Heart left ventricle (tissue), 16 donors: ENCODE results near the gene ELFN1. TPM values are rescaled to one million over a fixed set of nuclear protein-coding genes. Genes with fewer than 3 reads are reported as not detected.

ENCODE experiments used
- ATAC-seq, 4 donors: fragments of 200-7000 bp; cut with Tn5 transposase; one replicate each; pipeline ENCODE4 v1.9.1; 2020 to 2022; ENCODE audit warnings: moderate library complexity in 4 of 4, mild to moderate bottlenecking in 3 of 4, moderate number of reproducible peaks in 1 of 4
- DNase-seq, 5 donors: peaks; one replicate each; pipeline ENCODE4 v3.0.0-alpha.2; 2020
- H3K27ac ChIP-seq, 12 donors: fragments of 200-600 bp; sonication (generic) in 4 of 12; one replicate each; pipeline versions ENCODE4 v1.5.0 to v1.8.0; 2016 to 2022; ENCODE audit warnings: mild to moderate bottlenecking in 2 of 12
- H3K27me3 ChIP-seq, 9 donors: fragments of 200-600 bp; sonication (generic) in 2 of 9; one replicate each; pipeline versions ENCODE4 v1.5.1 to v1.8.0; 2016 to 2022; ENCODE audit warnings: mild to moderate bottlenecking in 3 of 9
- H3K36me3 ChIP-seq, 9 donors: fragments of 200-600 bp; sonication (generic) in 2 of 9; one replicate each; pipeline versions ENCODE4 v1.5.0 to v1.8.0; 2018 to 2022; ENCODE audit warnings: mild to moderate bottlenecking in 2 of 9
- H3K4me1 ChIP-seq, 12 donors: fragments of 200-600 bp; sonication (generic) in 4 of 12; one replicate each; pipeline versions ENCODE4 v1.5.0 to v1.8.0; 2016 to 2022; ENCODE audit warnings: mild to moderate bottlenecking in 3 of 12
- H3K4me3 ChIP-seq, 12 donors: fragments of 200-600 bp; sonication (generic) in 4 of 12; one replicate each; pipeline versions ENCODE4 v1.5.0 to v1.8.0; 2017 to 2022; ENCODE audit warnings: mild to moderate bottlenecking in 9 of 12, moderate library complexity in 4 of 12
- H3K9me3 ChIP-seq, 12 donors: fragments of 200-600 bp; sonication (generic) in 4 of 12; one replicate each; pipeline versions ENCODE4 v1.5.0 to v1.8.0; 2016 to 2022; ENCODE audit warnings: mild to moderate bottlenecking in 1 of 12
- POLR2A ChIP-seq, 2 donors: fragments of 450-650 bp; IDR thresholded peaks; one replicate each; pipeline ENCODE4 v1.6.1; 2017; ENCODE audit warnings: antibody characterized with exemption in 2 of 2, mild to moderate bottlenecking in 2 of 2, moderate library complexity in 2 of 2
- WGBS, 4 donors: extraction: QIAGEN DNeasy Blood & Tissue Kit in 2 of 4; methylation state at CpG; one replicate each; pipeline versions ENCODE4 v1.1.5 to v1.1.7; 2013 to 2018; 5-methylcytosine and 5-hydroxymethylcytosine counted together
- intact Hi-C, 10 donors: fragments of 100-400 bp; cut with DNase I; formaldehyde crosslinking; loops; one replicate each; pipeline versions ENCODE4 v1.11.1 to v1.14.2; 2022
- polyA plus RNA-seq, 2 donors: library from polyadenylated mRNA; stranded (reverse); fragments of 200-250 nt; gene quantifications; one replicate each; pipeline ENCODE4 v1.2.3, GENCODE V29; 2013
- total RNA-seq, 9 donors: library from RNA; depleted of rRNA in 2 of 9; stranded (reverse); fragments of >200 nt in 2 of 9; fragmentation: NEBNext Ultra II Directional in 3 of 9; extraction: Animal tissue kit (Norgen Biotek cat#: 25700) in 3 of 9; gene quantifications; one replicate each; pipeline versions ENCODE4 v1.1.0 to v1.2.4, GENCODE V29; 2016 to 2023
- TF ChIP-seq, protein P1 (sequence below), 12 donors: fragments of 200-600 bp; sonication (generic) in 4 of 12; IDR thresholded peaks; one replicate each; pipeline versions ENCODE4 v1.5.0 to v1.8.0; 2018 to 2022; ENCODE audit warnings: antibody characterized with exemption in 12 of 12, mild to moderate bottlenecking in 5 of 12
- donor health status: ischemic (EF 13 %, LVEDD 7.1; RV severe dilation, severe dysfunction).
- donor health status: healthy with polysubstance abuse.
- donor health status: DM: no; HTN: yes; CAD: no.
- donor health status: DM: no; HTN: no; CAD: no.
- donor health status: ischemic (EF 25% LVEDD 6.9; RV normal size, moderate dysfunction).
- donor health status: ischemic (EF 25% LVEDD 5.7; RV mildly dilated, moderate dysfunction).
- donor health status: healthy.
- donor health status: DM: yes; HTN: yes; CAD: no.
- donor health status: ischemic (EF 35%, LVEDD 5.7; RV mildly dilated, moderate dysfunction).
- donor health status: nonischemic (EF 11% LVEDD 7.7; RV severe dilation, severe dysfunction).
- donor health status: DM: yes; HTN: yes; CAD: no.
- donor health status: PGD.
- donor health status: ischemic (EF 29% LVEDD 5.4; RV normal size, mild dysfunction).
- donor health status: nonischemic (EF 23%, LVEDD 6.1; RV moderate dilation, normal function).

Gene ELFN1
- total and polyA plus RNA-seq, 11 donors: 2.6 to 18.6 (median 6.6) TPM

DNA sequence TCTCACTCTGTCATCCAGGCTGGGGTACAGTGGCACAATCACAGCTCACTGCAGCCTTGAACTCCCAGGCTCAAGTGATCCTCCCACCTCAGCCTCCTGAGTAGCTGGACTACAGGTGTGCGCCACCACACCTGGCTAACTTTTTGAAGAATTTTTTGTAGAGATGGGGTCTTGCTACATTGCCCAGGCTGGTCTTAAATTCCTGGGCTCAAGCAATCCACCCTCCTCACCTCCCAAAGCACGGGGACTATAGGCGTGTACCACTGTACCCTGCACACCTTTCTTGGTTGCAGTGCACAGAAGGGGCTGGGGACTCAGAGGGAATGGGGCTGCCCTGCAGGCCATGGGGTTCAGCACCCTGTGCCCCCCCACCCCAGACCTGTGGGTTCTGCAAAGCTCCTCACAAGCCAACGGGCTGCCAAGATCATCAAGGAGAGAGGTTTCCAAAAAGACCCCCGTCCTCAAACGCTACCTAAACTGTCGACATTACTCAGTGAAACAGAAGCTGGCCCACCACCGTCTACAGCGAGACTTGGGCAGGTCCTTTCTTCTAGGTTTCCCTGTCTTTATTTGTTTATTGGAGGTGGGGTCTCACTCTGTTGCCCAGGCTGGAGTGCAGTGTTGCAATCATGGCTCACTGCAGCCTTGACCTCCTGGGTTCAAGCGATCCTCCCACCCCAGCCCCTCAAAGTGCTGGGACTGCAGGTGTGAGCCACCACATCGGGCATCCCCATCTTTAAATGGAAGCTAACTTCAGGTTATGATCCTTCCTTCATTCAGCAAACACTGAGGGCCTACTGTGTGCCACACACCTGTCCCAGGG lies 26.6 kb upstream of the ELFN1 start:
- Histone ChIP-seq H3K36me3 (no peaks in the 10 kb centered on the region), H3K27ac (no peak overlapping the region), H3K4me3 (no peak overlapping the region), H3K27me3 (peaks cover 0 to 49% (median 0%) of the 10 kb centered on the region in 9 donors), H3K9me3 (no peaks in the 10 kb centered on the region), H3K4me1 (peaks cover 0 to 31% (median 18%) of the 10 kb centered on the region in 12 donors)
- no peak for TF ChIP-seq POLR2A (IDR thresholded peaks at IDR 0.05)
- TF ChIP-seq, protein P1, sequence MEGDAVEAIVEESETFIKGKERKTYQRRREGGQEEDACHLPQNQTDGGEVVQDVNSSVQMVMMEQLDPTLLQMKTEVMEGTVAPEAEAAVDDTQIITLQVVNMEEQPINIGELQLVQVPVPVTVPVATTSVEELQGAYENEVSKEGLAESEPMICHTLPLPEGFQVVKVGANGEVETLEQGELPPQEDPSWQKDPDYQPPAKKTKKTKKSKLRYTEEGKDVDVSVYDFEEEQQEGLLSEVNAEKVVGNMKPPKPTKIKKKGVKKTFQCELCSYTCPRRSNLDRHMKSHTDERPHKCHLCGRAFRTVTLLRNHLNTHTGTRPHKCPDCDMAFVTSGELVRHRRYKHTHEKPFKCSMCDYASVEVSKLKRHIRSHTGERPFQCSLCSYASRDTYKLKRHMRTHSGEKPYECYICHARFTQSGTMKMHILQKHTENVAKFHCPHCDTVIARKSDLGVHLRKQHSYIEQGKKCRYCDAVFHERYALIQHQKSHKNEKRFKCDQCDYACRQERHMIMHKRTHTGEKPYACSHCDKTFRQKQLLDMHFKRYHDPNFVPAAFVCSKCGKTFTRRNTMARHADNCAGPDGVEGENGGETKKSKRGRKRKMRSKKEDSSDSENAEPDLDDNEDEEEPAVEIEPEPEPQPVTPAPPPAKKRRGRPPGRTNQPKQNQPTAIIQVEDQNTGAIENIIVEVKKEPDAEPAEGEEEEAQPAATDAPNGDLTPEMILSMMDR (IDR thresholded peaks at IDR 0.05): no peak
- DNase-seq (peak in 1 of 5 donors; percentile 11), ATAC-seq (no peak)
- intact Hi-C loops: no loop called here
- 86 to 96% (median 92%) methylated on average over 10 to 11 of the region's 11 CpGs for WGBS, 4 donors

DNA sequence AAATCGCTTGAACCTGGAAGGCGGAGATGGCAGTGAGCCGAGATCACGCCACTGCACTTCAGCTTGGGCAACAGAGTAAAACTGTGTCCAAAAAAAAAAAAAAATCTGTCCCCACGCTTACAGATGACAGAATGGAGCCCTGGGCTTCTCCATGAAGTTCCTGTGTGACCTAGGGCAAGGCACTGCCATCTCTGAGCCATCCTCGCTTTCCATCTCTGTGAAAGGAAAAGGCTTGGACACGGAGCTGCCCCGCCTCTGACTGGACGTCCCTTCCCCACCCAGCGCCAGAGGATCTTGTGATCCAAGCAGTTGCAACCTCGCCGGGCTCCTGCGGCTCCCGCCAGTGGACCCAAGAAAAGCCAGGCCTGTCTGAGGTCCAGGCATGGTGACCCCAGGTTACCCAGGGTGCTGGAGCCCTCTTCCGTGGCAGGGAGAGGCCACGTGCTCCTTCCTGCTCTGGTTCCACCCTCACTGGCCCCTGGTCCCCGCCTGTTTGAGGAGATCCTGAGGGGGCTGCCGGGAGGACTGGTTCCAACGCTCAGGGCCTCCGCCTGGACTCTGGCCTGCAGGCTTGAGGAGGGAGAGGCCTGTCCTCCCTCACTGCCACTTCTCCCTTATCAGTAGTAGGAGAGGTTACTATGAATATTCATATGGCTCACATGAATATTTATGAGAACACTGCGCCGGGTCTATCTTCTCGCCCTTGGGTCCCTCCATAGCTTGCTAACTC lies 25.6 kb upstream of the ELFN1 start:
- intact Hi-C loops: no loop called here
- Histone ChIP-seq H3K27me3 (peaks cover 0 to 49% (median 2%) of the 10 kb centered on the region in 9 donors), H3K27ac (no peak overlapping the region), H3K9me3 (no peaks in the 10 kb centered on the region), H3K36me3 (no peaks in the 10 kb centered on the region), H3K4me3 (no peak overlapping the region), H3K4me1 (peaks cover 0 to 33% (median 21%) of the 10 kb centered on the region in 12 donors)
- no peak for ATAC-seq
- 77 to 87% (median 79%) methylated on average over 23 of the region's 23 CpGs for WGBS, 4 donors
- DNase-seq: peak in 2 of 5 donors; percentile 22 to 40
- no peak for TF ChIP-seq POLR2A (IDR thresholded peaks at IDR 0.05)
- TF ChIP-seq, protein P1 (IDR thresholded peaks at IDR 0.05): no peak

DNA sequence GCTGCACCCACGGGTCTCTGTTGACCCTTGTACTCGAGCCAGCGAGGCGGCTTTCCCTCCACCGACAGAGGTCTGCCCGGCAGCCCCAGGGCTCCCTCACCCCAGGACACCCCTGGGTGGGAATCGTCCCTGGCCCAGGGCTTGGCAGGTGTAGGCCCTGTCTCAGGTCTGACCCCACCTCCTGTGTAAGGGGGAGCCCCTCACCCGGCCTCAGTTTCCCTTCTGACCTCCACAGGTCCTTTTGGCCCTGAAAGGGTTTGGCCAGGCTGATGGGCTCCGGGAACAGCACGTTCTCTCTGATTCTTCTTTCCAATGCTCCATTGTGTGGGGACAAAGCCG lies 25.0 kb upstream of the ELFN1 start:
- WGBS, 4 donors: 79 to 86% (median 82%) methylated on average over 8 to 11 of the region's 11 CpGs
- H3K36me3 ChIP-seq: no peaks in the 10 kb centered on the region
- H3K27me3 ChIP-seq: peaks cover 0 to 49% (median 2%) of the 10 kb centered on the region in 9 donors
- ATAC-seq: no peak
- no peak for TF ChIP-seq POLR2A (IDR thresholded peaks at IDR 0.05)
- TF ChIP-seq, protein P1 (IDR thresholded peaks at IDR 0.05): no peak
- H3K27ac ChIP-seq: no peak overlapping the region
- H3K9me3 ChIP-seq: no peaks in the 10 kb centered on the region
- DNase-seq: peak in 1 of 5 donors; percentile 41
- peaks cover 0 to 33% (median 21%) of the 10 kb centered on the region in 12 donors for H3K4me1 ChIP-seq
- no peak overlapping the region for H3K4me3 ChIP-seq
- intact Hi-C loops: no loop called here

DNA sequence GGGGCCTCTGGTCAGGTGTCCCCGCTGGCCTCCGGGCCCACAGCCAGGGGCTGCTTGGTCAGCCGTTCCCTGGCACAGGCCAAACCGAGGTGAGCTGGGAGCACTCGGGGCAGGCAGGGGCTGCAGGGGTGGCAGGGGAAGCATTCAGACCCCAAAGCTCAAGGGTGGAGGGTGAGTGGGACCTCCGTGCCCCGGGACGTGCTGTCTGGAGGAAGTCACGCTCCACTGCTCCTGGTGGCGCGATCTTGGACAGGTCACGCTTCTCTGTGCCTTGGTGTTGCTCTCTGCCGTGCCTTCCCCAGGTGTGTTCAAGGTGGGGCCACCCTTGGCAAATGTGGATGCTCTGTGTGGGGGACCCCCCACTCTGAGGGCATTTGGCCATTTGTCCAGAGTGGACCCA lies 24.6 kb upstream of the ELFN1 start:
- DNase-seq (peak in 2 of 5 donors; percentile 22 to 40), ATAC-seq (no peak)
- peaks cover 0 to 49% (median 2%) of the 10 kb centered on the region in 9 donors for H3K27me3 ChIP-seq
- peaks cover 0 to 33% (median 21%) of the 10 kb centered on the region in 12 donors for H3K4me1 ChIP-seq
- no peaks in the 10 kb centered on the region for H3K9me3 ChIP-seq
- intact Hi-C loops: no loop called here
- TF ChIP-seq, protein P1 (IDR thresholded peaks at IDR 0.05): no peak
- TF ChIP-seq POLR2A (IDR thresholded peaks at IDR 0.05): no peak
- H3K4me3 ChIP-seq: no peak overlapping the region
- WGBS, 4 donors: 79 to 85% (median 82%) methylated on average over 12 to 13 of the region's 13 CpGs; no CpG with 5 or more reads in 1 of the 4 donors
- no peaks in the 10 kb centered on the region for H3K36me3 ChIP-seq
- H3K27ac ChIP-seq: no peak overlapping the region
